K562 (cell line): ENCODE data around the gene SLC9A2.

ENCODE experiments used
- ARNT ChIP-seq, 2 experiments: fragments of 450-650 bp; IDR thresholded peaks; 2 replicates each; pipeline ENCODE4 v1.6.1; 2016; ENCODE audit warnings: mild to moderate bottlenecking in 1 of 2
- CCAR2 ChIP-seq: fragments of 200-400 bp; formaldehyde crosslinking; IDR thresholded peaks from 2 replicates; pipeline ENCODE4 v1.6.1; 2017; ENCODE audit warnings: mild to moderate bottlenecking, low read depth, low read length
- DPF2 ChIP-seq: fragments of 450-650 bp; IDR thresholded peaks from 2 replicates; pipeline ENCODE4 v1.6.1; 2016
- HDAC2 ChIP-seq: fragments of 450-650 bp; IDR thresholded peaks from 2 replicates; pipeline ENCODE4 v1.6.1; 2016; ENCODE audit warnings: mild to moderate bottlenecking
- ID3 ChIP-seq, 2 experiments: fragments of 250-450 bp in 1 of 2; fragments of 450-650 bp in 1 of 2; sonication (Bioruptor Pico) in 1 of 2; IDR thresholded peaks; 2 replicates each; pipeline versions ENCODE4 v1.6.1 to v1.8.0; 2016 to 2021; ENCODE audit warnings: mild to moderate bottlenecking in 2 of 2, moderate library complexity in 2 of 2, missing compliant biosample characterization in 1 of 2, missing genetic modification characterization in 1 of 2
- NFXL1 ChIP-seq: fragments of 450-650 bp; formaldehyde crosslinking; IDR thresholded peaks from 2 replicates; pipeline ENCODE4 v1.4.0; 2021; ENCODE audit warnings: mild to moderate bottlenecking
- NR3C1 ChIP-seq: sonication (generic); formaldehyde crosslinking; IDR thresholded peaks from 2 replicates; pipeline ENCODE4 v1.8.1; 2022; ENCODE audit warnings: missing genetic modification reagents
- POLR3A ChIP-seq: IDR thresholded peaks from 2 replicates; pipeline ENCODE4 v1.6.1; 2011; ENCODE audit warnings: borderline replicate concordance, mild to moderate bottlenecking, moderate library complexity; ENCODE audit not compliant: insufficient read length, insufficient read depth; ENCODE audit errors: extremely low read depth
- PYGO2 ChIP-seq: fragments of 450-650 bp; IDR thresholded peaks from 2 replicates; pipeline ENCODE4 v1.6.1; 2016; ENCODE audit warnings: mild to moderate bottlenecking, missing genetic modification characterization, moderate library complexity, missing compliant biosample characterization
- SPI1 ChIP-seq: IDR thresholded peaks from 2 replicates; pipeline ENCODE4 v1.6.1; 2011; ENCODE audit warnings: low read depth, low read length, control low read depth, borderline replicate concordance
- TAF15 ChIP-seq: fragments of 200-400 bp; formaldehyde crosslinking; IDR thresholded peaks from 2 replicates; pipeline ENCODE4 v1.6.1; 2017; ENCODE audit warnings: mild to moderate bottlenecking, low read depth, low read length, moderate library complexity
- U2AF2 ChIP-seq: fragments of 200-400 bp; formaldehyde crosslinking; optimal IDR thresholded peaks from 2 replicates; pipeline ENCODE3; 2017; ENCODE audit warnings: low read depth, mild to moderate bottlenecking, low read length
- ZBTB5 ChIP-seq: fragments of 450-650 bp; IDR thresholded peaks from 2 replicates; pipeline ENCODE4 v1.6.1; 2017; ENCODE audit warnings: antibody characterized with exemption
- ZNF764 ChIP-seq: fragments of 250-450 bp; sonication (Bioruptor Pico); IDR thresholded peaks from 2 replicates; pipeline ENCODE4 v1.4.0; 2020; ENCODE audit warnings: low read depth, mild to moderate bottlenecking, moderate library complexity

DNA sequence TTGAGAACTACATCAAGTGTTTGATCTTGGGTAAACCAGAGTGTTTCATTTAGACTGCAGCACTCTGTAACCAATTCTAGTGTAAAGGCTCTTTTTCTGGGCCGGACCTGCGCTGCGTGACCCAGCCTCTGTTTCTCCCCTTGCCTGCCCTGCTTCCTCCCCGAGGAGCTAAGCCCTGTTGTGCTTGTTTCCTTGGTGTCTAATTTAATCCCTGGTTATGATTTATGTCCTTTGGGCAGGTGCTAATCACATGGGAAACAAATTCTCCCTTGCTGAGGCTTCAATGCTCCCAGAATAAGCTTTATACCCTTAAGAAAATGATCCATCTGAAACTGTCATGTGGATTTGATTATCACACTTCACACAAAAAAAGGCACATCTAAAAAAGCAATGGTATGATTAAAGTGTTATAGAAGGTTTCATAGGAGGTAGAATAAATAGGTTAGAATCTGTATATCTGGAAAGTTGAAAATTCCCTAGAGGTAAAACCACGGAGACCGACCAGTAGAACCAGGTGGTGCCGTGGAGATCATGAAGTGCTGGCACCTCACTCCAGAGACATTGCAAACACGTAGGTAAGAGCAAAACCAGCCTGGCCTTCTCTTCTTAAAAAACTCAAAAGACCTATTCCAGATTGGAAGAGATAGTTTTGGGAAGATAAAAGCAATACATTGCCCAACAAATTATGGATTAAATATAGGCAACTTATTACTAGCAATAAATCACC, 31.0 kb upstream of the SLC9A2 start:
- TF ChIP-seq SPI1 (no peak), DPF2 (no peak), POLR3A (no peak), ID3 (CRISPR knock-in tag; IDR thresholded peaks at IDR 0.05) (no peak), ID3 (tag; IDR thresholded peaks at IDR 0.05) (no peak), ZBTB5 (no peak), ZNF764 (CRISPR knock-in tag) (no peak), NFXL1 (CRISPR knock-in tag) (no peak), CCAR2 (no peak), NR3C1 (no peak), ARNT (IDR thresholded peaks at IDR 0.05) (no peak), HDAC2 (no peak), PYGO2 (tag) (no peak), U2AF2 (no peak), TAF15 (no peak)
